ENCODE data around the gene PEF1. TPM values are rescaled to one million over a fixed set of nuclear protein-coding genes. Genes with fewer than 3 reads are reported as not detected.

PEF1 gene
- total RNA-seq, 1 donor from 2014 or later: 53.3 TPM

- H3K4me3 ChIP-seq: no peak overlapping the region
- intact Hi-C loops (cut with DNase I): no loop called here
- peaks cover 0 to 10% of the 10 kb centered on the region in 2 donors for H3K36me3 ChIP-seq
- no peak for DNase-seq (ENCODE audit: extremely low spot score in 2 of 2)
- no peaks in the 10 kb centered on the region for H3K27me3 ChIP-seq
- peaks cover 19% of the 10 kb centered on the region for H3K4me1 ChIP-seq
- H3K9me3 ChIP-seq: no peaks in the 10 kb centered on the region
- TF ChIP-seq POLR2A (IDR thresholded peaks at IDR 0.05) (no peak), CTCF (IDR thresholded peaks at IDR 0.05) (no peak), POLR2AphosphoS5 (IDR thresholded peaks at IDR 0.05; ENCODE audit: insufficient read depth in 1 of 2, low read depth in 1 of 2) (no peak)
- H3K27ac ChIP-seq: no peak overlapping the region
Measured at GRCh38 chr1:31623365-31623764, 21.3 kb downstream of the PEF1 start.

- H3K4me1 ChIP-seq: peaks cover 18% of the 10 kb centered on the region
- no peak overlapping the region for H3K27ac ChIP-seq
- TF ChIP-seq POLR2A (IDR thresholded peaks at IDR 0.05) (no peak), POLR2AphosphoS5 (IDR thresholded peaks at IDR 0.05; ENCODE audit: insufficient read depth in 1 of 2, low read depth in 1 of 2) (no peak), CTCF (IDR thresholded peaks at IDR 0.05) (no peak)
- intact Hi-C loops (cut with DNase I): no loop called here
- no peak overlapping the region for H3K4me3 ChIP-seq
- H3K9me3 ChIP-seq: no peaks in the 10 kb centered on the region
- no peak for DNase-seq (ENCODE audit: extremely low spot score in 2 of 2)
- H3K36me3 ChIP-seq: no peaks in the 10 kb centered on the region
- H3K27me3 ChIP-seq: no peaks in the 10 kb centered on the region
Measured at GRCh38 chr1:31621847-31622730, 22.6 kb downstream of the PEF1 start.

GRCh38 chr1:31621498-31621820 lies 23.2 kb downstream of the PEF1 start:
- no peaks in the 10 kb centered on the region for H3K9me3 ChIP-seq
- no peak overlapping the region for H3K4me3 ChIP-seq
- DNase-seq (ENCODE audit: extremely low spot score in 2 of 2): no peak
- TF ChIP-seq POLR2AphosphoS5 (IDR thresholded peaks at IDR 0.05; ENCODE audit: insufficient read depth in 1 of 2, low read depth in 1 of 2) (no peak), CTCF (IDR thresholded peaks at IDR 0.05) (no peak), POLR2A (IDR thresholded peaks at IDR 0.05) (no peak)
- no peak overlapping the region for H3K27ac ChIP-seq
- no peaks in the 10 kb centered on the region for H3K27me3 ChIP-seq
- peaks cover 12% of the 10 kb centered on the region for H3K4me1 ChIP-seq
- intact Hi-C loops (cut with DNase I): no loop called here
- no peaks in the 10 kb centered on the region for H3K36me3 ChIP-seq

- Histone ChIP-seq H3K36me3 (no peaks in the 10 kb centered on the region), H3K4me1 (peaks cover 12% of the 10 kb centered on the region), H3K27ac (no peak overlapping the region), H3K4me3 (no peak overlapping the region), H3K27me3 (no peaks in the 10 kb centered on the region), H3K9me3 (no peaks in the 10 kb centered on the region)
- TF ChIP-seq POLR2AphosphoS5 (IDR thresholded peaks at IDR 0.05; ENCODE audit: insufficient read depth in 1 of 2, low read depth in 1 of 2) (no peak), CTCF (IDR thresholded peaks at IDR 0.05) (no peak), POLR2A (IDR thresholded peaks at IDR 0.05) (no peak)
- intact Hi-C loops (cut with DNase I): no loop called here
- no peak for DNase-seq (ENCODE audit: extremely low spot score in 2 of 2)
Measured at GRCh38 chr1:31620631-31621497, 23.8 kb downstream of the PEF1 start.

All from vagina (tissue), 2 donors.